Fibroblast of peridontal ligament (primary cell): ENCODE results near the gene NAA30.

Experiments
- DNase-seq: peaks from one replicate; pipeline ENCODE4 v3.0.0-alpha.2; 2010; ENCODE audit errors: extremely low read depth

NAA30 gene

DNA sequence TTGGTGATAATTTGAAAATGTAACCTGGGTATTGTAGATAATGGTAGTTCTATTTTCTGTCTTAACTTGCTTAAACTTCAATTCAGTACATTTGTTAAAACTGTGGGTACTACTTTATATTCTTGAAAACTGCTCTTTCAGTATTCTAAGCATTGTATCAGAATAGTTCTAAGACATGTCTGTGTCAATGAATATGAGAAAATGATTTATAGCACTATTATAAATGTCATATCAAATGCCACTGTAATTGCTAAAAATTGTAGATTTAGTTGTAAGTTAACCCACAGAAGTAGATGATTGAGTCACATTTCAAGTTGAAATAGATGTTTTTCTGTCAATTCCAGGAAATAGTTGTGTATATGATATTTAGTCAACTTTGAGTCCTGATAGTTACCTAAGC lies 2.4 kb downstream of the NAA30 start:
- no peak for DNase-seq

DNA sequence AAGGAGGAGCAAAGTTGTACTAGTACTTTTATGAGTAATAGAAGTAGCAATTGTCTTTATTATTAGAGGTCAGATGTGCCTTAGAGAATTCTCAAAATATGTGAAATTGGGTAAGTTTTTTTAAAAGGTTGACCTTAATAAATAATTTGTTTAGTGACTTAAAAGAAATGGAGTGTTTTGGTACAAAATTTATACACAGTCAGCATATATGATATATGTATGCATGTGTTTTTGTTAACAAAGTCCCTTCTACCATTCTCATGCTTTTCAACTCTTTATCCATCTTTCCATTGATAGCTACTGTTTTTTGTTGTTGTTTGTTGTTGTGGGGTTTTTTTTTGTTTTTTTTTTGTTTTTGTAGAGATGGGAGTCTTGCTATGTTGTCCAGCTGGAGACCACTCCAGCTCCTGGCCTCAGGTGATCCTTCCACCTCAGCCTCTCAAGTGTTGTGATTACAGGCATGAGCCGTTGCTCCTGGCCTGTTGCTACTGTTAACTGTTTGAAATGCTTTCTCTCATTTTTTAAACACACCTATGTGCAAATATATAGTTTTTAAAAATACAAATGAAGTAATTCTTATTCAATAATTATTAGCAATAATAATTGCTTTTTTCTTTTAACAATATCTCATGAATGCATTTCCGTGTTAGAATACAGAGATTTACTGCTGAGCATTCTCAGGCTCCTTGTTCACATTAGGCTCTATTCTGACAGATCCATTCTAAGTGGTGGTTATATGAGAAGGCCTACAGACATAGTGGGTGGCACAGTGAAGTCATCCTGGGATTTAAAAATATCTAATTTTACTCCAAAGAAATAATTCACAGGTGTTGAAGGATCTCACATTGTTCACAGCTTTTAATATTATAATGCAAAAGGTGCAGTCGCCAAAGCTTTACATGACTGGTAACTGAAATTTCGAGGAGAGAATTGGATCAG lies 10.4 kb downstream of the NAA30 start:
- no peak for DNase-seq

DNA sequence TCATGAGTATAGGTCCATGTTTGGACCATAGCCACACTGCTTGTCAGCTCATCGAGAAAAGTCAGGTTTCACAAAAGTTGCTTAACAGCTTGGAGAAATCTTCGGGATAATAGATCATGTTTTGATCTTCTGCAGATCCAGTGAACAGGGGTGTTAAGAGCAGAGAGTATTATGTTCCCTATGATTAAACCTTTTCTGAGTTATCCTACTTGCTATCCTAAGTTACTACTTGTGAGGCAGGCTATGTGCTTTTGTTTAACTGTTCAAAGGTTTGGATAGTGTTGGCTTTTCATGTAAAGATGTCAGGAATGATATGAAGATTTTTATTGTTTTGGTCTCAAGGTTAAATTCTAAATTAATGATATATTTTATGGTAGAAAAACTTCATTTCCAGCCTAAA lies 11.1 kb downstream of the NAA30 start:
- no peak for DNase-seq

DNA sequence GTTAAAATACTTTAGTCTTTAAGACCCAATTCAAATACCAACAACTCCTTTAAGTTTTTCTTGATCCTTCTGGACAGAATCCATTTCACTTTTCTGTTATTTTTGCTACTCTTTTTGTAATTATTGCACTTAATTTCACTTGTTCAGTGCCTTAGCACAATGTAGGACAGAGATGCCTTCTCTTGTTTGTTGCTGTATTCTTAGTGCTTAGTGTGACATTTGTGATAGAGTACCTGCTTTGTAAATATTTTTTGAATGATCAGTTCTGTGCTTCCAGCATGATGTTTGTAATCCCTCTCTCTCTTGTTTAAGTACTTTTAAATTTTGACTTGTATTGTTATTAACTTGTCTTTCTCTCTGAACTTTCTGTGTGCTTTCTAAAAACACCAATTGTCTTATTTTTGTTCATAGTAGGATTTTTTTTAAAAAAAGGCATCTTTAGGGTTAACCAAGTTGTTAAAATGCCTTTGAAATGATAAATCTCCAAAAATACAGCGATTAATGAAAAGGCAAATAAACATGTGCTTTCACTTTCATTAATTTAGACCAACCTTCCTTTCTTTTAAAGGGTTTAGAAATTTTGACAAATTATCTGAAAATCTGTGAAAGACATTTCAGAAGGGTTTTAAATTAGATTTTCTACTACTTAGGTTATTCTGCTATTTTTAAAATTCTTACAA lies 11.9 kb downstream of the NAA30 start:
- DNase-seq, result no peak

DNA sequence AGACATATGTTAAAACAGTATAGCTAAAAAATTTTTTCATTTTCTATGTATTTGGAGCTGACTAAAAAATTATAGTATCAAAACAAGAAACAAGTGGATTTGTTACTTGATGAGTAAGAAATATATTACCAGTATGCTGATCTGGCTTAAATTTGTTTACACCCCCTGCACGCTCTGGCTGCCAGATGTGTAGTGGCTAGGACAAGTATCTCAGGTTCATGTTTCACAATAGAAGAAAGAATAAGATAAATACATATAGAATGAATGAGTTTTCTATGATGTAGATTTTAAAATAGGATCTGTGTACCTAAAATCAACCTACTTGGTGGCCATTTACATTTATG lies 13.1 kb downstream of the NAA30 start:
- no peak for DNase-seq

DNA sequence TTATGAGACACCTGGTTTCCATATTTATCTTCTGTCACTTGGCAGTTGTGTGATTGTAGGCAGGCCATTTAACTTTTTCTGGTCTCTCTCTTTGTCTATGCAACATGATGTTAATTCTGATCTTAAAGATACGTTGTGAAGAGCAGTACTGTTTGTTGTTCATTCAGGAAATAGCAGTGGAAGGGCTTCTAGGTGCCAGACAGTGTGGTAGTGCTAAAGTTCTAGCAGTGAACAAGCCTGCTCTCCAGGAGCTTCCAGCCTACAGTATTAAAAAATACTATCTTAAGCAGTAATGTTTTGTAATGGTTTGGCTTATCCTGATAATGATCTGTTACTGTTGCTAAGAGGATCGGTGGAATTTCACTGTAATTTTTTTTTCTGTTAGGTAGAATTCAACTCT lies 15.2 kb downstream of the NAA30 start:
- DNase-seq, result no peak

DNA sequence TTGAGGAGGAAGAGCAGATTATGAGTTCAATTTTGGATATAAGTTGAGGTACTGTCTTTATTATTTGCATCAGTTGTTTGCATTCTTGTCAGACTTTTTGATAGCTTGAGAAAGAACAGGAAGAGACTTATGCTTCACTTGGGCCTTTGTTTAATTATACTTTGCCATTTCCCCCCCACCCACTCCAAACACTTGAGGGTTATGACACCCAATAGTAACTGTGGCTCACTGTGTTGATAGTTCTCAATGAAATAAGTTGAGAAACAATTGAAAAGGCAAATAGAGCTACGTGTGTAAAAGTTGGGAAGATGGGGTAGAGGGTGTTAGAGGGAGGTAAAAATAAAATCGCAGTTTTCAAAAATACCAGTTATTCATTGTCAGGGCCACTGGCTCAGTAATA lies 17.7 kb downstream of the NAA30 start:
- DNase-seq, result no peak

DNA sequence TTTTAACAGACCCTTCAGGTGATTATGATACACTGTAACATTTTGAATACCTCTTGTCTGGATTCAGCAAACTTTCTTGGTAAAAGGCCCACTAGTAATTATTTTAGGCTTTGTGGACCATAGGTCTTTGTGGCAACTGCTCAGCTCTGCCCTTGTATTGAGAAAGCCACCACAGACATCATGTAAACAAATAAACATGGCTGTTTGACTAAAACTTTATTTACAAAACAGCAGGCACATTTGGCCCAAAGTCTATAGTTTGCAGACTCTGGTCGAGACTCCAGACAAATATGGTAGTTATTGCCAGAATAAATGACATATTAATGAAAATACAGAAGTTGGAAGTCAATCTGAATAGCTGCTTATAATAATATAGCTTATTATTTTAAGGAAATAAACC lies 18.2 kb downstream of the NAA30 start:
- DNase-seq, result no peak

DNA sequence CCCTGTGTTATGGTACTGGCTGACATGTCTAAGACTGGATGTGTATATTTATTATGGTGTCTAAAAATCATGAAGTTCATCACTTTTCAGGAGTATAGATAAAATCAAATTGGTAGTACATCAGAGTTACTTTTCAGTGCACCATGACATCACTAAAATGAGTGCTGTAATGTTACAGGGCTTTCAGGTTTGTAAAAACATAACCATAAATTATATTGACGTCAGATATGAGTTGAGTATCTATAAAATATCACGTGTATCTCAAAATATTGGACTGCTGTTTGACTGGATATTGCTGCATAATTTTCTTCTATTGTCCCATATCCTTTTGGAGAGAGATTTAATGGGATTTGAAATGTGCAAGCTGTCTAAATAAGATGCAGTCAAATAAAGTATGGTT lies 22.0 kb downstream of the NAA30 start:
- no peak for DNase-seq

DNA sequence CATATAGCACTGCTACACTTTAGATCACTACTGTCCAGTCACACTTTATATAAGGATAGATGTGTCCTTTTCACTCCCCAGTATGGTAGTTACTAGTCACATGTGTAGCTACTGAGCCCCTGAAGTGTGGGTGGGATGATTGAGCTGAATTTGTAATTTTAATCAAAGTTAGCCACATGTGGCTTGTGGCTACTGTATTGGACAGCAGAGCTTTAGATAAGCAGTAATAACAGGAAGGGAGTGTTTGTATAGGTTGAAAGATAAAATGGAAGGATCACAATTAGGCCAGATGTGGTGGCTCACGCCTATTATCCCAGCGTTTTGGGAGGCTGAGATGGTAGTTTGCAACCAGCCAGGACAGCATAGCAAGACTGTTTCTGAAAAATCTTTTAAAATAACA lies 23.5 kb downstream of the NAA30 start:
- no peak for DNase-seq

DNA sequence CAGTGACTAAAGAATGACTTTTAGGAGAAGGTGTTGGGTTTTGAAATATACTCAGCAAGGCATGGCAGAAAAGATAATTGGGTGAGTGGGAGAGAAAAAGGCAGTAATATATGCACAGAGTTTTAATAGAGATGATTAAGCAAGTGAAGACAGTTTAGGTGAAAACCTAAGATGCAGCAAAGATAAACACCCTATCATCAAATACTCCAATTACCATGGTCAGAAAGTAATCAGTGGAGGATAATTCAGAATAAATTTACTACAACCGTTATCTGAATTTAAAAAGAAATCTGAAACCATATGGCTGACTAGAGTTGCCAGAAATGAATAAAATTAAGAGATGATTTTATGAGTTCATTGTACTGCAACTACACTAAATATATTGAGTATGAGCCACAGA lies 26.8 kb downstream of the NAA30 start:
- no peak for DNase-seq

DNA sequence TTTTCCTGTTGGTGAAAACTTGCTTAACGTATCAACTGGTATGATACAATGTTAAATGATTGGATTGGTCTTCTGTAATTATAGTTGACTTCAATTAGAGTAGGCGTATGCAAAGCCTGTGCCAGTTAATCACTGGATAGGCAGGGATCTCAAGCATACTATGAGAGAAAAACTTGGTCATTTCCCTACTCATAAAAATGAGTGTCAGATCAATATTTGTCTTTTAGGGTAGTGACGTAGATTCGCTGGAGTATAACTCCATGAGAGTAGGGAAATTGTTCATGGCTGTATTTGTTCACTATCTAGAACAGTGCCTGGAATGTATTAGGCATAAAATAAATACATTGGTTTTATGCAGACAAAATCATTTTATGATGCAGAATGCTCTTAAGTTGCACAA lies 28.6 kb downstream of the NAA30 start:
- DNase-seq, result no peak

DNA sequence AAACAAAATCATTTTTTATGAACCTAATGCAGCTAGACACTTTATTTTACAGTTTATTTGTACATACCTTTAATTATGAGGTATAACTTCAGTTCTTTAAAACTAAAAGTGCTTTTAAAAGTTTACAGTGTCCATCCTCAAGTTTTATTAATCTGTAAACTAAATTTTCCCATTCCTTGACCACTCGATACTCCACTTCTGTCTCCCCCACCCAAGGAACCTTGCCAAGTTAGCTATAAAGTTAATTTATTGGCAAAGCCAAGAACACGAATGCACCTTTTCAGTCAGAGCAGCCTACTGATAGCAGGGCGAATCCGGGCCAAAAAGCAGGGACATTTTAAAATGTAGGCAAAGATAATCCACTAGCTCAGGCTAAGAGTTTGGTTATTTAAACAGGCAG lies 29.6 kb downstream of the NAA30 start:
- DNase-seq, result no peak

DNA sequence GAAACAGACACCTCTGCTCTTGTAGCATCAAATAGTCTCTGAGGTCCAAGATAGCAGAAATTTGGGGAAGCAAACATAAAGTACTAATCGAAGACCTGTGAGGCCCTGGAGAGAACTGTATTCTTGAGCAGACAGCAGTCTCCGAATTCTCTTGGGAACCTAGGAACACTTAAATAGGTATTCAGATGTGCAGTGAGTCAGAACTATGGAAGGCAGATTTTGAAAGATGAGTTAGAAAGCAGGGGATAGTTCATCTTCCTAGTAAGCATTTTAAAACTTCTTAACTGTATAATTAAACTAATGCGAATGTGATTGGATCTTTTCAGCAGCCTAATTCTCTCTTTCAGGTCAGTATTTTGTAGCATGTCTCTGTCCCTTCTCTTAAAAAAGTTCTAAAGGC lies 30.6 kb downstream of the NAA30 start:
- DNase-seq, result no peak

DNA sequence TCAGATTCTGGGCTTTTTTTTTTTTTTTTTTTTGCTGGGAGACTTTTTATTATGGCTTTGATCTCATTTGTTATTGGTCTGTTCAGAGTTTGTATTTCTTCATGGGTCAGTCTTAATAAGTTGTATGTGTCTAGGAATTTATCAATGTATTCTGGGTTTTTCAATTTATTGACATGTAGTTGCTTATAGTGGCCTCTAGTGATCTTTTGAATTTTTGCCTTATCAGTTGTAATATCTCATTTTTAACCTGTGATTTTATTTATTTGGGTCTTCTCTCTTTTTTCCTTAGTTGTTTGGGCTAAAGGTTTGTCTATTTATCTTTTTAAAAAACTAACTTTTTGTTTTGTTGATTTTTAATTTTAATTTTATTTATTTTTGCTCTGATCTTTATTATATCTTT lies 45.5 kb downstream of the NAA30 start:
- DNase-seq, result no peak

DNA sequence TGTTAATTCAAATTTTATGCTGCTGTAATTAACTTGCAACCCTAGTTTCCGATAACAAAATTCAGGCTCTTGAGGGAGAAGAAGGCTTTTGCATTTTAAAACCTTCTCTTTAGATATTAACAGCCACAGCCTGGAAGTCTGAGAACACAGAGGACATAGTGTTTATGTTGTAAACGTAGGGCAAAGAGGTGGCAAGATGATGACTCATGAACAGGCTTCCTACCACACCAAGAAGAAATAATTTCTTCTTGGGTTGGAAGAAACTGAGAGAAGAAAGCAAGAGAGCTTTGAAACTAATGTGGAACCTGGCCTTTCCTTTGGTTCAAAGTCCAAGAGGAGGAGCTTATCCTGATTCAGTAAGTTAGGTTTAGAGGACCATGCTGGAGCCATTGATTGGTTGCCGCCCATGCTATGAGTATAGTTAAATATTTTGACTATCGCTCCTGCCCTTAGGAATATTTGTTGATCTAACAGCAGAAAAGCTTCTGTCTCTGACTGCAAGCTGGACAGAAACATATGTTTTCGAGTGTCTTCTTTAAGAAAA lies 71.5 kb downstream of the NAA30 start:
- no peak for DNase-seq

DNA sequence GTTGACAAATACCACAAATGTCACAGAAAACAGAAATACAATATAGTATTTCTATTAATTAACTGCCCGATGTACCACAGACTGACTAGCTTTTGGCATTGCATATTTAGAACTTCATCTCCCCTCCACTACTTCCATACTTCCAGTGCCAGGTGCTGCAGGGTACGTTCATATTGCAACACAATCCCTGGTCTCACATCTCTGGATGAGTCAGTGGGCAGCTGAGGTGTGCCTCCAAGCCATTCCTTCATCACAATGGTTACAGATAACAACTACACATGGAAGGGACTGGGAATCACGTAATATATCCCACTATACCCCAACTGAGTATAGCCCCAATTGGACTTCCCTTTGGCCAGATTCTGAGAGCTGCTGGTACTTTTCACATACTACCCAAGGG lies 72.2 kb downstream of the NAA30 start:
- DNase-seq, result no peak

DNA sequence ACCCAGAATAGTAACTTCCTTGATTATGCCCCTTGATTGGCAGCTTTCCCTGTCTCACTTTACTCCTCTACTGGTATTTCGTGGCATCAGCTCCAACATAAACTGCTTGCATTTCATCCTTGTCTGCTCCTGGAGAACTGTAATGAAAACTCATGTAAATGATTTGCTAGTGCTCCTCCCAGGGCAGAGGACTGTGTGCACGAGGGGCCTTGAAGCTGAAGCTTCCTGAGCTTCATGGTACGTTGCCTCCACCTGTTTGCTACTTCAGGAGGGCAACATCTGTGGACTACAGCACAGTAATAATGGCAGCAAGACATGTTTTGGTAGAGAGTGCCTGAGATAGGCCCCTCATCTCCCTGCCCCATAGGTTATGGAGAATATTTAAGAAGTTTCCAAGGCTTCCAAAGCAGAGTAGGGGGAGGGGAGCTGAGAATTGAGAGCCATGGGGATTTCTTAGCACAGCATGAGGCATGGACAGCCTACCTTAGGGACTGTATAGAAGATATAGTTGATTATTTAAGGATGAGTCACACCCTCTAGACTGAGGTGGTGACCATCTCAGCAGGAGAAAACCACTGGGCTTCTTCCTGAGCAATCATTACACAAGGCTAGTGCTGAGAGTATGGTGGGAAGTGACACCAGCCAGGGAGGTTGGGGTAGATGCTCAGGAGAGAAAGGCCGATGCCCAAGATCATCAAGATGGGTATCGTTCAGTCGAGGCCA lies 73.8 kb downstream of the NAA30 start:
- no peak for DNase-seq
